Stomach smooth muscle (tissue), 2 donors: ENCODE measurements around the gene LTBP1.
"Not testable (repeated sequence)": the region's sequence is repeated elsewhere in the genome, so short reads cannot be mapped to it uniquely, and the experiment has no call there.

Source experiments
- H3K27ac ChIP-seq: one replicate; pipeline ENCODE4 v1.7.0; 2013; ENCODE audit warnings: mild to moderate bottlenecking, low read length, inconsistent platforms
- H3K27me3 ChIP-seq, 2 donors: one replicate each; pipeline ENCODE4 v1.7.0; 2013; ENCODE audit warnings: low read length in 2 of 2; ENCODE audit not compliant: insufficient read depth in 2 of 2, control insufficient read depth in 1 of 2
- H3K36me3 ChIP-seq, 2 donors: one replicate each; pipeline ENCODE4 v1.7.0; 2013; ENCODE audit warnings: low read length in 2 of 2; ENCODE audit not compliant: control insufficient read depth in 2 of 2, insufficient read depth in 2 of 2
- H3K4me1 ChIP-seq: one replicate; pipeline ENCODE4 v1.7.0; 2013; ENCODE audit warnings: low read length; ENCODE audit not compliant: control insufficient read depth, insufficient read depth
- H3K4me3 ChIP-seq, 2 donors: one replicate each; pipeline ENCODE4 v1.7.0; 2013; ENCODE audit warnings: low read length in 2 of 2
- H3K9ac ChIP-seq, 2 donors: one replicate each; pipeline ENCODE4 v1.7.0; 2013; ENCODE audit warnings: low read length in 2 of 2, mild to moderate bottlenecking in 1 of 2
- H3K9me3 ChIP-seq, 2 donors: one replicate each; pipeline ENCODE4 v1.7.0; 2013; ENCODE audit warnings: low read length in 2 of 2; ENCODE audit not compliant: control insufficient read depth in 2 of 2
- donor health status: healthy.
- donor health status: Pancreatic carcinoma.

Gene LTBP1

GRCh38 chr2:33168425-33168824, 221.7 kb downstream of the LTBP1 start:
- Histone ChIP-seq H3K36me3 (no peaks in the 10 kb centered on the region), H3K27me3 (no peaks in the 10 kb centered on the region), H3K4me1 (peaks cover 11% of the 10 kb centered on the region), H3K27ac (no peak overlapping the region), H3K9me3 (no peaks in the 10 kb centered on the region), H3K4me3 (no peak overlapping the region), H3K9ac (no peak overlapping the region)

DNA sequence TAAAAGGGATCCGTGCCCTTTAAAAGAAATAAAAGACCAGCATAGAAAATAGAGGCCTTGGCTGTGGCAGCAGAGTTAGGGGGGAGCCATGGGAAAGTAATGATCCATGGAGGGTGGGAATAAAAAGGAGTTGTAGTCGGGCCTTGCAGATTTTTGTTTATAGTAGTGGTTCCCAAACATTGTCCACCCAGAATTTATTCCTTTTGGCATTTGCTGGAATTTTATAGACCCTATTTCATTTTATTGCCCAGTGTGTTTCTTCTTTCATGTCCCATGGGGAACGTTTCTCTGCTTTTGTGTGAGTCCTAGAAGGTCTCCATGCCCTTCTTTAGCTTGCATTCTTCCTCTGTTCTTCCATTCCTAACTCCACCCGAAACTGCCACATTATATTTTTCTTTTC, 222.2 kb downstream of the LTBP1 start:
- H3K4me3 ChIP-seq: no peak overlapping the region
- H3K4me1 ChIP-seq: peaks cover 11% of the 10 kb centered on the region
- H3K27ac ChIP-seq: no peak overlapping the region
- no peak overlapping the region for H3K9ac ChIP-seq
- H3K9me3 ChIP-seq: no peaks in the 10 kb centered on the region
- H3K27me3 ChIP-seq: no peaks in the 10 kb centered on the region
- H3K36me3 ChIP-seq: no peaks in the 10 kb centered on the region

DNA sequence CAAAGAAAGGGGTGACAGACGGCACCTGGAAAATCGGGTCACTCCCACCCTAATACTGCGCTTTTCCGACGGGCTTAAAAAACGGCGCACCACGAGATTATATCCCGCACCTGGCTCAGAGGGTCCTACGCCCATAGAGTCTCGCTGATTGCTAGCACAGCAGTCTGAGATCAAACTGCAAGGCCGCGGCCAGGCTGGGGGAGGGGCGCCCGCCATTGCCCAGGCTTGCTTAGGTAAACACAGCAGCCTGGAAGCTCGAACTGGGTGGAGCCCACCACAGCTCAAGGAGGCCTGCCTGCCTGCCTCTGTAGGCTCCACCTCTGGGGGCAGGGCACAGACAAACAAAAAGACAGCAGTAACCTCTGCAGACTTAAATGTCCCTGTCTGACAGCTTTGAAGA, 223.5 kb downstream of the LTBP1 start:
- H3K27ac ChIP-seq, H3K36me3 ChIP-seq, H3K9me3 ChIP-seq, H3K4me3 ChIP-seq, H3K27me3 ChIP-seq, H3K9ac ChIP-seq: not testable (repeated sequence)
- H3K4me1 ChIP-seq: peaks cover 11% of the 10 kb centered on the region

GRCh38 chr2:33177627-33178026, 230.9 kb downstream of the LTBP1 start:
- no peaks in the 10 kb centered on the region for H3K9me3 ChIP-seq
- H3K27ac ChIP-seq: no peak overlapping the region
- no peak overlapping the region for H3K4me3 ChIP-seq
- H3K36me3 ChIP-seq: no peaks in the 10 kb centered on the region
- H3K9ac ChIP-seq: no peak overlapping the region
- H3K4me1 ChIP-seq: no peaks in the 10 kb centered on the region
- no peaks in the 10 kb centered on the region for H3K27me3 ChIP-seq

DNA sequence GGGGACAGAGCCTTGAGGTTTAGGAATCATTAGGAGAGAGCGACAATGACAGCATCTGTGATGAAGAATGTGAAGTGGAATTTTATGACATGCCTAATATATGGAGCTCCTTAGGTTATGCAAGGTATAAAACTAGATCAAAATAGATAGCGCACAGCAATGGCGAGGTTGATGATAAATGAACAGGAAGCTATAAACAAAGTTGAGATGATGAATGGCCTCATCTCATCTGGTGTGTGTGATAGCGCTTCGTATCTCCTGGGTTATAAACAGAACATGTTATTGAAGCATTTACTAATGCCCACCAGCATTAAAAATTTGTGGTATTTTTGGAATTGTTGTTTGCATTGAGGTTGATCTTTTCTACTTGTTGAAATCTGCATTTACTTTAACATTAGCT, 231.5 kb downstream of the LTBP1 start:
- Histone ChIP-seq H3K9ac (no peak overlapping the region), H3K27ac (no peak overlapping the region), H3K4me1 (no peaks in the 10 kb centered on the region), H3K36me3 (no peaks in the 10 kb centered on the region), H3K9me3 (no peaks in the 10 kb centered on the region), H3K27me3 (no peaks in the 10 kb centered on the region), H3K4me3 (no peak overlapping the region)

- H3K4me3 ChIP-seq: no peak overlapping the region
- H3K27ac ChIP-seq: no peak overlapping the region
- H3K4me1 ChIP-seq: no peaks in the 10 kb centered on the region
- H3K9me3 ChIP-seq: no peaks in the 10 kb centered on the region
- H3K9ac ChIP-seq: no peak overlapping the region
- H3K36me3 ChIP-seq: peaks cover 3 to 4% of the 10 kb centered on the region in 2 donors
- no peaks in the 10 kb centered on the region for H3K27me3 ChIP-seq
These were observed 234.2 kb downstream of the LTBP1 start for GRCh38 chr2:33180915-33181314.

DNA sequence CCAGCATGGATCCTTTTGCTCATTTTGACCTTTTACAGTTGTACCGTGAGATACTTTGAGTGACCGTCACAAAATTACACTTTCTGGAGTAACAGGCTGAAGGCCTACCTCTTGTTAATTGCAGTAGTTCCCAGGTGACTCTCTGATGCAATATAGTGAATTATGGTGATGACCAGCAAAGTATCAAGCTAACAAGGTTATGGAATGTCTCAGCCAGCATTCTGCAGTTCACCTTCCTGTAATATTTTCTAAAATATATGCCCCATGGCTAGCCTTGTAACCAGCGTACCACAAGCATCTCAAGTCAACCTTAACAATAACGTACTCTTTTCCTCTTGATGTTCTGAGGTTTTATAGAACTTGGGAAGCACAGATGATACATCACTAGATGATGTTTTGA, 234.7 kb downstream of the LTBP1 start:
- H3K4me1 ChIP-seq: no peaks in the 10 kb centered on the region
- no peak overlapping the region for H3K27ac ChIP-seq
- no peaks in the 10 kb centered on the region for H3K9me3 ChIP-seq
- no peak overlapping the region for H3K4me3 ChIP-seq
- H3K36me3 ChIP-seq: peaks cover 3 to 4% of the 10 kb centered on the region in 2 donors
- no peak overlapping the region for H3K9ac ChIP-seq
- no peaks in the 10 kb centered on the region for H3K27me3 ChIP-seq

- H3K27ac ChIP-seq: no peak overlapping the region
These were observed 237.3 kb downstream of the LTBP1 start for GRCh38 chr2:33184041-33184440.

DNA sequence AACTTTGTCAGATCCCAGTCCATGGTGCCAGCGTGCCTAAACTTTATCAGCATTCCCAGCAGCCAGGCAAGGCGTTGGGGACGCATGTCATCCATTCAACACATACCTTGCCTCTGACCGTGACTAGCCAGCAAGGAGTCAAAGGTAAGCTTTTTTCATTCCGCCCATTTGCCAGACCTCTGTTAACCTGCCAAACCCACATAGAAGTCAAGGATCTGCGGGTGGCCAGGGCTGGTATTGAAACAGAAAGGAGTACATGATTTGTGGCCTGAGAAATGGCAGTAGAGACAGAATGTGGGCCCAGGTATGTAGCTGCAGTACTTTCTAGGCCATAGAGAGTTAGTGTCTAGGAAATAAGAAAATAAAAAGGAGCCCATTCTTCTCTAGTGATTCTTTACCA, 240.2 kb downstream of the LTBP1 start:
- no peaks in the 10 kb centered on the region for H3K9me3 ChIP-seq
- no peak overlapping the region for H3K27ac ChIP-seq
- no peak overlapping the region for H3K9ac ChIP-seq
- H3K36me3 ChIP-seq: peaks cover 12 to 21% of the 10 kb centered on the region in 2 donors
- H3K27me3 ChIP-seq: no peaks in the 10 kb centered on the region
- H3K4me1 ChIP-seq: peaks cover 6% of the 10 kb centered on the region
- no peak overlapping the region for H3K4me3 ChIP-seq

More at GRCh38 chr2:33184041-33184440, 237.3 kb downstream of the LTBP1 start:
- H3K36me3 ChIP-seq: peaks cover 11 to 12% of the 10 kb centered on the region in 2 donors
- no peaks in the 10 kb centered on the region for H3K27me3 ChIP-seq
- H3K4me3 ChIP-seq: no peak overlapping the region
- no peak overlapping the region for H3K9ac ChIP-seq
- H3K9me3 ChIP-seq: no peaks in the 10 kb centered on the region
- peaks cover 6% of the 10 kb centered on the region for H3K4me1 ChIP-seq

GRCh38 chr2:33188799-33189198, 242.0 kb downstream of the LTBP1 start:
- H3K27me3 ChIP-seq: no peaks in the 10 kb centered on the region
- no peak overlapping the region for H3K9ac ChIP-seq
- H3K27ac ChIP-seq: no peak overlapping the region
- peaks cover 6% of the 10 kb centered on the region for H3K4me1 ChIP-seq
- no peaks in the 10 kb centered on the region for H3K9me3 ChIP-seq
- peaks cover 9 to 21% of the 10 kb centered on the region in 2 donors for H3K36me3 ChIP-seq
- H3K4me3 ChIP-seq: no peak overlapping the region

- Histone ChIP-seq H3K9me3 (no peaks in the 10 kb centered on the region), H3K27ac (no peak overlapping the region), H3K4me1 (peaks cover 6% of the 10 kb centered on the region), H3K27me3 (no peaks in the 10 kb centered on the region), H3K9ac (no peak overlapping the region), H3K4me3 (no peak overlapping the region), H3K36me3 (peaks cover 9 to 21% of the 10 kb centered on the region in 2 donors)
These were observed 243.7 kb downstream of the LTBP1 start for GRCh38 chr2:33190393-33190937.
